Neural progenitor cell (in vitro differentiated cells): ENCODE data around the gene KCNC3. TPM values are rescaled to one million over a fixed set of nuclear protein-coding genes. Genes with fewer than 3 reads are reported as not detected.

ENCODE experiments used
- DNase-seq: peaks from one replicate; pipeline ENCODE4 v3.0.0-alpha.2; 2016; ENCODE audit warnings: low spot score
- H2AFZ ChIP-seq: fragments of 200-600 bp; sonication (generic); replicated peaks from 2 replicates; pipeline ENCODE4 v1.6.1; 2016; ENCODE audit warnings: antibody characterized with exemption
- H3F3A ChIP-seq: fragments of 200-600 bp; sonication (generic); 2 replicates; pipeline ENCODE4 v1.6.1; 2016; ENCODE audit warnings: antibody characterized with exemption, low read depth
- H3K27ac ChIP-seq: fragments of 200-600 bp; sonication (generic); 2 replicates; pipeline ENCODE4 v1.5.1; 2016; ENCODE audit warnings: mild to moderate bottlenecking
- H3K27me3 ChIP-seq: fragments of 200-600 bp; sonication (generic); 2 replicates; pipeline ENCODE4 v1.6.1; 2016; ENCODE audit warnings: mild to moderate bottlenecking, moderate library complexity
- H3K36me3 ChIP-seq: fragments of 200-600 bp; sonication (generic); 2 replicates; pipeline ENCODE4 v1.5.1; 2016
- H3K4me1 ChIP-seq: fragments of 200-600 bp; sonication (generic); 2 replicates; pipeline ENCODE4 v1.6.1; 2016; ENCODE audit warnings: mixed run types
- H3K4me2 ChIP-seq: fragments of 200-600 bp; sonication (generic); 2 replicates; pipeline ENCODE4 v1.6.1; 2016
- H3K4me3 ChIP-seq: fragments of 200-600 bp; sonication (generic); 2 replicates; pipeline ENCODE4 v1.5.1; 2016
- H3K79me2 ChIP-seq: fragments of 200-600 bp; sonication (generic); 2 replicates; pipeline ENCODE4 v1.6.1; 2016; ENCODE audit warnings: low read depth
- H3K9ac ChIP-seq: fragments of 200-600 bp; sonication (generic); 2 replicates; pipeline ENCODE4 v1.6.1; 2016
- H3K9me3 ChIP-seq: fragments of 200-600 bp; sonication (generic); 2 replicates; pipeline ENCODE4 v1.5.1; 2016; ENCODE audit warnings: low read depth
- H4K20me1 ChIP-seq: fragments of 200-600 bp; sonication (generic); 2 replicates; pipeline ENCODE4 v1.6.1; 2016; ENCODE audit warnings: low read depth
- H3K27ac Mint-ChIP-seq: 3 replicates; pipeline ENCODE4 v1.8.0; 2021; ENCODE audit warnings: mixed read lengths
- H3K27me3 Mint-ChIP-seq: 2 replicates; pipeline ENCODE4 v1.8.0; 2022; ENCODE audit warnings: low read depth, mild to moderate bottlenecking, inconsistent platforms, moderate library complexity, mixed read lengths; ENCODE audit not compliant: insufficient read depth
- H3K36me3 Mint-ChIP-seq: 3 replicates; pipeline ENCODE4 v1.8.0; 2021; ENCODE audit warnings: mixed read lengths
- H3K4me1 Mint-ChIP-seq: 3 replicates; pipeline ENCODE4 v1.8.0; 2021; ENCODE audit warnings: mixed read lengths
- H3K4me3 Mint-ChIP-seq: 3 replicates; pipeline ENCODE4 v1.8.0; 2021; ENCODE audit warnings: mild to moderate bottlenecking, moderate library complexity, mixed read lengths
- H3K9me3 Mint-ChIP-seq: 3 replicates; pipeline ENCODE4 v1.8.0; 2020; ENCODE audit warnings: mixed read lengths
- CTCF ChIP-seq: fragments of 200-600 bp; sonication (generic); IDR thresholded peaks from 2 replicates; pipeline ENCODE4 v1.5.1; 2017; ENCODE audit warnings: antibody characterized with exemption, mild to moderate bottlenecking
- EZH2 ChIP-seq: fragments of 200-600 bp; sonication (generic); IDR thresholded peaks from 2 replicates; pipeline ENCODE4 v1.6.1; 2017; ENCODE audit warnings: antibody characterized with exemption, mild to moderate bottlenecking, moderate library complexity
- EZH2phosphoT487 ChIP-seq: fragments of 200-600 bp; sonication (generic); IDR thresholded peaks from 2 replicates; pipeline ENCODE4 v1.6.1; 2017; ENCODE audit warnings: antibody characterized with exemption
- total RNA-seq: library from RNA; depleted of rRNA; stranded (reverse); fragments of >200 nt; gene quantifications from 2 replicates; pipeline ENCODE4 v1.2.3, GENCODE V29; 2015; ENCODE audit warnings: low replicate concordance

Gene KCNC3
- total RNA-seq, 1 donor from 2014 or later = 0.41 TPM

GRCh38 chr19:50332244-50333038, 3.3 kb upstream of the KCNC3 start:
- TF ChIP-seq EZH2phosphoT487 (no peak), EZH2 (no peak), CTCF (no peak)
- Histone ChIP-seq H2AFZ (no peak overlapping the region), H4K20me1 (peaks cover 17% of the 10 kb centered on the region), H3K36me3 (no peaks in the 10 kb centered on the region), H3K79me2 (peaks cover 16% of the 10 kb centered on the region), H3K4me1 (peaks cover 10% of the 10 kb centered on the region), H3K4me2 (peak overlapping the region; percentile 92), H3F3A (peaks cover 32% of the 10 kb centered on the region), H3K27me3 (peaks cover 12% of the 10 kb centered on the region), H3K27ac (peak overlapping the region; percentile 94), H3K4me3 (peak overlapping the region; percentile 62), H3K9me3 (no peaks in the 10 kb centered on the region), H3K9ac (peak overlapping the region; percentile 59)
- Mint-ChIP-seq H3K36me3 (peaks cover 9% of the 10 kb centered on the region), H3K9me3 (peaks cover 13% of the 10 kb centered on the region), H3K4me1 (peaks cover 44% of the 10 kb centered on the region), H3K27me3 (peaks cover 29% of the 10 kb centered on the region), H3K4me3 (peak overlapping the region; percentile 92), H3K27ac (peak overlapping the region; percentile 92)
- DNase-seq = peak; percentile 77

- no peak overlapping the region for H3K27ac Mint-ChIP-seq
- peaks cover 13% of the 10 kb centered on the region for H3K9me3 Mint-ChIP-seq
- Histone ChIP-seq H3K27me3 (peaks cover 17% of the 10 kb centered on the region), H3K4me3 (peak overlapping the region; percentile 62), H4K20me1 (peaks cover 22% of the 10 kb centered on the region), H3K4me2 (peak overlapping the region; percentile 92), H3K79me2 (peaks cover 16% of the 10 kb centered on the region), H3K4me1 (peaks cover 10% of the 10 kb centered on the region), H3K9me3 (no peaks in the 10 kb centered on the region), H3K9ac (peak overlapping the region; percentile 8), H3F3A (peaks cover 32% of the 10 kb centered on the region), H3K36me3 (no peaks in the 10 kb centered on the region), H3K27ac (peak overlapping the region; percentile 94), H2AFZ (no peak overlapping the region)
- DNase-seq = no peak
- peaks cover 7% of the 10 kb centered on the region for H3K36me3 Mint-ChIP-seq
- H3K27me3 Mint-ChIP-seq = peaks cover 34% of the 10 kb centered on the region
- H3K4me3 Mint-ChIP-seq = peak overlapping the region; percentile 92
- TF ChIP-seq EZH2phosphoT487 = no peak
- TF ChIP-seq EZH2 = no peak
- peaks cover 49% of the 10 kb centered on the region for H3K4me1 Mint-ChIP-seq
Observed at GRCh38 chr19:50331994-50332243, 2.7 kb upstream of the KCNC3 start.

GRCh38 chr19:50331221-50331993, 2.2 kb upstream of the KCNC3 start:
- peaks cover 38% of the 10 kb centered on the region for H3K27me3 Mint-ChIP-seq
- peaks cover 54% of the 10 kb centered on the region for H3K4me1 Mint-ChIP-seq
- DNase-seq = peak; percentile 64
- peak overlapping the region; percentile 60 for H3K9ac ChIP-seq
- TF ChIP-seq CTCF (no peak), EZH2 (no peak), EZH2phosphoT487 (no peak)
- no peak overlapping the region for H2AFZ ChIP-seq
- peak overlapping the region; percentile 62 for H3K4me3 ChIP-seq
- H3K9me3 ChIP-seq = no peaks in the 10 kb centered on the region
- H3K27ac Mint-ChIP-seq = no peak overlapping the region
- peaks cover 10% of the 10 kb centered on the region for H3K4me1 ChIP-seq
- H3K27ac ChIP-seq = no peak overlapping the region
- peaks cover 16% of the 10 kb centered on the region for H3K79me2 ChIP-seq
- H3K4me2 ChIP-seq = peak overlapping the region; percentile 92
- peaks cover 7% of the 10 kb centered on the region for H3K36me3 Mint-ChIP-seq
- H3K36me3 ChIP-seq = no peaks in the 10 kb centered on the region
- peaks cover 13% of the 10 kb centered on the region for H3K9me3 Mint-ChIP-seq
- peaks cover 36% of the 10 kb centered on the region for H3F3A ChIP-seq
- H3K27me3 ChIP-seq = peaks cover 22% of the 10 kb centered on the region
- peaks cover 27% of the 10 kb centered on the region for H4K20me1 ChIP-seq
- H3K4me3 Mint-ChIP-seq = peak overlapping the region; percentile 92
